ENCODE measurements around the gene YIPF2.
"Not testable (repeated sequence)": the region's sequence is repeated elsewhere in the genome, so short reads cannot be mapped to it uniquely, and the experiment has no call there.

The YIPF2 gene

DNA sequence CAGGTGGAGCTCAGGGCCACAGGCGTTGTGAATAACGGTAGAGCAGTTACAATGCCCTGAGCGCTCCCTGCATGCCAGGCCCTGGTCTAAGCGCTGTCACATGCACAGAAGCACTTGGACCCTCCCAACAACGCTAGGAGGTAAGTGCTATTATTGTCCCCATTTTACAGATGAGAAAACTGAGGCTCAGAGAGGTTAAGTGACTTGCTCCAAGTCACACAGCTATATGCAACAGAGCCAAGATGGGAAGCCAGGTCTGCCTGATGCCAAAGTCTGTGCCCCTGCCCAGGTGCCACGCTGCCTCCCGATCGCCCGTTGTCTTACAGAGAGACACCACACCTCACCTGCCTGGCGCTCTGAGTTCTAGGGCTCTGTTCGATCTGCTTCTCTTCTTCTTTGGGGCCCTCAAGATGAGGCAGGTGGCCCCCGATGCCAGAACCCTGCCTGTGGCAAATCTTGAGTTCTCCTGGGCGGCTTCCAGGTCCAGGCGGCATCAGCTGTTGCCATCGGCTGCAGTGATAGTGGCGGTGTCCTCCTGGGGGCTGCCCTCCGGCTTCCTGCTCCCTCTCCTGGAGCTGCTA, 20.0 kb downstream of the YIPF2 start:
- no peak for DNase-seq

- no peak for DNase-seq
Observed at GRCh38 chr19:10907925-10908324, 20.5 kb downstream of the YIPF2 start.

DNA sequence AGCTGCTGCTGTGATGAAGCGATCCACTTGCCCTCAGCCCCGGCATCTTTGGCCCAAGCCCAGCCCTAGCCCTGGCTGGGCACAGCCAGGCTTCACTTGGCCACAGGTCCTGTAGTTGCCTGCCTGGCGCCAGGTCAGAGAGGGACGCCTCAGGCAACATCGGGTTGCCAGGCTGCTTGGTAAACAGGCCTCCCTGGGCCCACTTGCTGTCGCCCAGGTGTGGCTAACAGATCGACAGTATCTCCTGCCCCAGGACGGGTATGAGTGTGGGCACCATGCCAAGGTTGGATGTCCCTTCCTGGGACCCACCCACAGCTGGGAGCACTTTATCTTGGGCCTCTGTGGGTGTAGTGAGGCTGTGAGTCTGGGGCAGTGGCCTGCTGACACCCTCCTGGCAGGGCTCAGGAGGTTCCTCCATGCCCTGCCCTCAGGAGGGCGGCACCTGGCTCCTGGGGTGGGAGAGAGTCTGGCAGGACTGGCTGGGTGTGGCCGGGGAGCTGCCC, 29.2 kb downstream of the YIPF2 start:
- DNase-seq = peak; percentile 95

DNA sequence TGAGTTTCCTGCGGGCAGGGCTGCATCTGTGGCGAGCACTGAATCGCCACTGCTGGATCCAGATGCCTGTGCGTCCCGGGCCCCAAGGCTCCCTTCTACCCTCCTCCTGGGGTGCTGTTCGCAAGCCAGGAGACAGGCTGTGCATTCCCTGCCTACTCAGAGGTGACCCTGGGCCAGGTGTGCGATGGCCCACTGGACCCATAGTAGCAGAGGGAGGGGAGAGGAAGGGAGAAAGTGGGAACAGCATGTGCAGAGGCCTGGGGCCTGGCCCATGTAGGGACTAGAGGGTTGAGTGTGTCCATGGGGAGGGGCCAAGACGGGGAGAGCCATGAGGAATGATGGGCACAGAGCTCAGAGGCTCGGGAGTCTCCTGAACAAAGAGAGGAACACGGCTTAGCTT, 29.8 kb downstream of the YIPF2 start:
- no peak for DNase-seq

DNA sequence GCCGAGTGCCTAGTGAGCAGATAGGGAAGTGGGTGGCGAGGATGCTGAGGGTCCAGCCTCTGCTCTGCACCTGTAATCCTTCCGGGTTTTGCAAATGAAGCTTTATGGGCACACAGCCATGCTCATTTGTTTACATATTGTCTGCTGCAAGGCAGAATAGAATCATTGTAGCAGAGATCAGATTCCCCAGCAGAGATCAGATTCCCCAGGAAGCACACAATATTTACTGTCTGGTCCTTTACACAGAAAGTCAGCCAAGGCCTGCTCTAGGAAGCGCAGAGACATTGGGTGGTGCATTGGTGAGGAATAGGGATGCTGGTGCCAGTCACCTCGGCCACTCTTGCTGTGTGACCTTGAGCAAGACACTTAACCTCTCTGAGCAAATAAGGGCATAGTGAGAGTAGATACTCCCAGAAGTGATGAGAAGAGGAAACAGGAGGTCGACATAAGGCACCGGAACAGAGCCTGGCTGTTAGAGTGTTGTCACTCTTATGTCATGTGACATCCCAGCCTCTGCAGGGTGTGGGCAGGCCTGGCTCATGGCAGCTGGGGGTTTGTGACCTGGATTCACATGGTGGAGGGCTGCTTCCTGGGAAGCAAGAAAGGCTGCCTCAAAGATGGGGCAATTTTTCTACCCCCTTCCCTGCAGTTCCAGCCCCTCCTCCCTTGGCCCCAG, 31.4 kb downstream of the YIPF2 start:
- peak; percentile 93 for DNase-seq

- DNase-seq = no peak
Observed at GRCh38 chr19:10895920-10896319, 32.5 kb downstream of the YIPF2 start.

DNA sequence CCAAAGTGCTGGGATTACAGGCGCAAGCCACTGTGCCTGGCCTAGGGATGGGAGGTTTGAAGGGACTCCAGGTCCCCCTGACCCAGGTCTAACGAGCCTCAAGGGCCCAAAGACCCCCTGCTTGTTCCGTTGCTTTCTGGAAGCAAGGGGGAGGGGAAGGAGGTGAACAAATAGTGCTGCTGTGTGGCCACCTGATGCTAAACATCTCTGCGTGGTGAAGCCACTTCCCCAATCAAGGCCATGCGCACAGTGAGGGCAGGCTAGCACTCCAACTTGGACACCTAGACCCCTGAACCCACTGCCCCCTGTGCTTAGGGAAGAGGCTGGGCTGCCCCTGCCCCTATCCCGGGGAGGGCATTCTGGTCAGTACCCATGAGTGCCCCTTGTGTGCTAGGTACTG, 33.1 kb downstream of the YIPF2 start:
- no peak for DNase-seq

DNA sequence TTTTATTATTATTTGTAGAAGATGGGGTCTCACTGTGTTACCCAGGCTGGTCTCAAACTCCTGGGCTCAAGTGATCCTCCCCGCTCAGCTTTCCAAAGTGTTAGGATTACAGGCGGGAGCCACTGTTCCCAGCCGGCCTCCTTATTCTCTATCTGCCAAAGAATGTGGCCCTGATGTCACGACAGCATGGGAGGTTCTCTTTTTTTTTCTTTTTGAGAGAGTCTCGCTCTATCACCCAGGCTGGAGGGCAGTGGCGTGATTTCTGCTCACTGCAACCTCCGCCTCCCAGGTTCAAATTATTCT, 33.6 kb downstream of the YIPF2 start:
- peak; percentile 36 for DNase-seq

- peak; percentile 65 for DNase-seq
Observed at GRCh38 chr19:10892256-10892655, 36.2 kb downstream of the YIPF2 start.

DNA sequence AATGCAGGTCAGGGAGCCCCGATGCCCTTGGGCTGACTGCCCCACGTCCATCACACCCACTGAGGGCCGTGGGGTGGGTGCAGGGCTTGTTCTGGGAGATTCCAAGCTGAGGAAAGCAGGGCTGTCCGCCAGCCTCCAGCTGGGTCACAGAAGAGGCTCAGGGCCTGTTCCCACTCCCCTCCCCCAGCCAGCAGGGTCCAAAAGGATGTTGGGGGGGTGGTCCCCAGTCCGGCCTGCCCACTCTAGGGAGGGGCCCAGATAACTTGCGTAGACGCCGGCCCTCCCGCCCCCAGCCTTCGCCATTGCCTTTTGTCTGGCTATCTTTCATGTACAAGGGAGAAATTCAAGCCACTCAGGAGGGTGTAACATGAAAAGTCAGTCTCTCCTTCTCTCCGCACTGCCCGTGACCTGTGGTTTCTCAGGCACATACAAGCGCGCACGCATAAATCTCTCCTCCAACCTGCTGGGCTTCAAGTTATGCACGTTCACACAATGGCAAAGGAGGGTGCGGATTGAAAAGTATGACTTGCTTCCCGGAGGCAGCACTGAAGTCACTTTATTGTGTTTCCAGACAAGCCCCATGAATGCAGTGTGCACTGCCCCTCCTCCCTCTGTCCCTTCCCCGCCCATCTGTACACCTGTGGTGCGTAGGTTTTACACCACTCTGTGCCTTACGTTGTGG, 36.9 kb downstream of the YIPF2 start:
- DNase-seq = peak; percentile 93

DNA sequence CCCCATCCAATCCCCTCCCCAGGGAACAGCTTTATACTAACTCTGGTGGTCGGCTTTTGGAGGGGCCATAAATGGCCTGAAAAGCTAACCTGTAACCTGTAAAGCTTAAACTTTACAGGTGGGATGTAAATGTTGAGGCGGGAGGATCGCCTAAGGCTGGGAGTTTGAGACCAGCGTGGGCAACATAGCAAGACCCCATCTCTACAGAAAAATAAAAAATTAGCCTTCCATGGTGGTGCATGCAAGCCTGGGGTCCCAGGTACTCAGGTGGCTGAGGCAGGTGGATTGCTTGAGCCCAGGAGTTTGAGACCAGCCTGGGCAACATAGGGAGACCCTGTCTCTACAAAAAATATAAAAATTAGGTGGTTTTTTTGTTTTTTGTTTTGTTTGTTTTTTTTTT, 38.6 kb downstream of the YIPF2 start:
- no peak for DNase-seq

DNA sequence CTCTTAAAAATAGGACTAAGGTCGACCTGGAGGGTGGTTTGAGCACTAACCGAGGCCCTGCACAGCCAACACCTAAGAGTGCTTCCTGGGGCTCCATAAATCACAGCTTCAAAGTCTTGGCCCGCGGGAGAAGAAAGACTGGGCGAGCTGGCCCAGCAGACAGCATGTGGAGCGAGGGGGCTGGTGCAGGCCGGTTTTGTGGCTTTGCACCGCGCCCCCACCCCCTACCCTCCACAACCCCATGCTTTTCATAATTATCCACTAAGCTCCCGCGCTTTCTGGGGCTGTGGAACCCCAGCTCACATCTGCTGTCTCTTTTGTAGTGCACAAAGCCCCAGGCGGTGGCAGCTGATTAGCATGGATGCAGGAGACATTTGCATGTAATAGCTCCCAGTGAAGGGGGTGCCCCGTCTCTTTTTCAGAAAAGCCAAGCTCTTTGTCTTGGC, 40.0 kb downstream of the YIPF2 start:
- peak; percentile 99 for DNase-seq

- peak; percentile 70 for DNase-seq
Observed at GRCh38 chr19:10887616-10888367, 40.6 kb downstream of the YIPF2 start.

- DNase-seq = peak; percentile 47
Observed at GRCh38 chr19:10885201-10886169, 43.0 kb downstream of the YIPF2 start.

DNA sequence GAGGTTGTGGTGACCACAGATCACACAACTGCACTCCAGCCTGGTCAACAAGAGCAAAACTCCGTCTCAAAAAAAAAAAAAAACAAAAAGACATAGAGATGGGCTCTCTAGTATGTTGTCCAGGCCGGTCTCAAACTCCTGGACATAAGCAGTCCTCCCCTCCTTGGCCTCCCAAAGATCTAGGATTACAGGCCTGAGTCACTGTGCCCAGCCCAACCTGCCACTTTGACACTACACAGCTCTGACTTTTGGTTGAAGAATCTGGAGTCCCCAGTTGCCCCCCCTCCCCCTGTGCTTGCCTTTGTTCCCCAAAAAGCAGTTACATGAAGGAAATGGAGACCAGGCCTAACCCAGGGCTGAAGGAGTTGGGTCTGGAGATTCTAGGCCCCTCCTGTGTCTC, 44.2 kb downstream of the YIPF2 start:
- peak; percentile 14 for DNase-seq

DNA sequence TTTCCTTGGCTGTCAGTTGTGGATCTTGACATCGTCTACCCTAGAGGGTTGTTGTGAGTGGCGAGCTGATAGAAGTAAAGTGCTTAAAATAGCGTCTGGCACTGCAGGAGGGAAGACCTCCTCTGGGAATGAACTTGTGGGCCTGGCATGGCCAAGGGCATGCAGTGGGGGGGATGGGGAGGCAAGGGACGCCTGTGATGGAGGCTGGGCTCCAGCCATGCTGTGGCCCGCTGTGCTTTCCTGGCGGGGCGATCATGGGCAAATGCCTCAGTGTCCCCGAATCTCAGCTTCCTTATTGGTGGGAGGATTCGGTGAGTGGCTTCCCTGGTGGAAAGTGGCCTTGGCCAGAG, 46.4 kb downstream of the YIPF2 start:
- no peak for DNase-seq

DNA sequence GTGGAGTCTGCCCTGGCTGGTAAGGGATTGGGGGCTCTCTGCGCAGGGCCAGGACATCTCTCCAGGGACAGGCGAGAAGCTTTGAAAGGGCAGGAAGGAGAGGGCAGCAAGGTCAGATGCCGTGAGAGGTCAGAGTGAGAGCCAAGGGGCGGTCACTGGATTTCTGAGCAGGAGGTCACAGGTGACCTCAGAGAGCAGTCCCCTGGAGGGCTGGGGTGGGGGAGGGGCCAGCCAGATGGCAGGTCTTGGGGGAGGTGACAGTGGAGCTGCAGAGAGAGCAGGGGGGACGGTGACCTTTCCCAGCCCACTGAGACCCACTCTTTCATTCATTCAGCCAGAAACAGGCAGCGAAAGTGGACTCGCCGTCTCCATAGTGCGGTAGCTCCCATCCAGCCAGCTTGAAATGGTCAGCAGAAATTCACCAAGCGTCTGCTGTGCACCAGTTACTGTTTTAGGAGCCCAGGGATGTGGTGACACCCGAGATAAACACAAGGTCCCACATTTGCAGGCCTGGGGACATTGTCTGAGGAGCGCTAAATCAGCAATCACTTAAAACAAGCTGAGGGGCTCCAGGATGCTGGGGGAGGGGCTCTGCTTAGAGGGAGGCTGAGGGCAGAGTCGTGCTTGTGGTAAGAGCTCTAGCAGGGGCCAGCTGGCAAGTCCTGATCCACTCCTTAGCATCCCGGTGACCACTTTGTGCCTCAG, 46.9 kb downstream of the YIPF2 start:
- DNase-seq = no peak

DNA sequence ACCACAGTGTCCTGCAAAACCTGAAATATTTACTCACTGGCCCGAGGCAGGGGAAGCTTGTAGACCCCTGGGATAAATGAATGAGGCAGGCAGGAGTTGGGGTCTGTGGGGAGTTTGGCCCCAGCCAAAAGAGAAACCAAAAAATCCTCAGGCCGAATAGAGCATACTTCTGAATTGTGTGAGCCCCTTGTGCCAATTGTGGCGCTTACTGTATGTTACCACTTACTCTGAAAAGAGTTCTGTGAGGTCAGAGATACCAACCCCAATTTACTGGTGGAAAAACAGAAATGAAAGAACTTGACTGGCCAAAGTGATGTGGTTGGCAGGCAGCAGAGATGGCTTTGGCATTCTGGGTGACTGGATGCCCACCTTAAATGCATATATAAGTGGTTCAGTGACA, 50.2 kb downstream of the YIPF2 start:
- DNase-seq = no peak

DNA sequence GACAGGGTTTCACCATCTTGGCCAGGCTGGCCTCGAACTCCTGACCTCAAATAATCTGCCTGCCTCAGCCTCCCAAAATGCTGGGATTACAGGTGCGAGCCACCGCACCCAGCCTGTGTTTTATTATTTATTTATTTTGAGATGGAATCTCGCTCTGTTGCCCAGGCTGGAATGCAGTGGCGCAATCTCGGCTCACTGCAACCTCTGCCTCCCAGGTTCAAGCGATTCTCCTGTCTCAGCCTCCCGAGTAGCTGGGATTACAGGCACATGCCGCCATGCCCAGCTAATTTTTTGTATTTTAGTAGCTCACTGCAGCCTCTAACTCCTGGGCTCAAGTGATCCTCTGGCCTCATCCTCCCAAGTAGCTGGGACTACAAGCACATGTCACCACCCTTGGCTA, 50.8 kb downstream of the YIPF2 start:
- DNase-seq = not testable (repeated sequence)

- no peak for DNase-seq
Observed at GRCh38 chr19:10876459-10877240, 51.8 kb downstream of the YIPF2 start.

GRCh38 chr19:10874024-10874423, 54.4 kb downstream of the YIPF2 start:
- no peak for DNase-seq
